Peyer's patch (tissue), 4 donors: Measurements from ENCODE around the gene SAFB.

Experiments
- POLR2A ChIP-seq, 2 donors: fragments of 450-650 bp; IDR thresholded peaks; one replicate each; pipeline ENCODE4 v1.5.1; 2017; ENCODE audit warnings: antibody characterized with exemption in 2 of 2, mild to moderate bottlenecking in 2 of 2, moderate library complexity in 2 of 2
- TF ChIP-seq, protein P1 (sequence below), 6 experiments: fragments of 450-650 bp in 4 of 6; fragments of 200-600 bp in 2 of 6; sonication (generic) in 1 of 6; IDR thresholded peaks; one replicate each; pipeline ENCODE4 v1.5.1; 2017 to 2019; ENCODE audit warnings: antibody characterized with exemption in 6 of 6, mild to moderate bottlenecking in 3 of 6, moderate library complexity in 1 of 6

DNA sequence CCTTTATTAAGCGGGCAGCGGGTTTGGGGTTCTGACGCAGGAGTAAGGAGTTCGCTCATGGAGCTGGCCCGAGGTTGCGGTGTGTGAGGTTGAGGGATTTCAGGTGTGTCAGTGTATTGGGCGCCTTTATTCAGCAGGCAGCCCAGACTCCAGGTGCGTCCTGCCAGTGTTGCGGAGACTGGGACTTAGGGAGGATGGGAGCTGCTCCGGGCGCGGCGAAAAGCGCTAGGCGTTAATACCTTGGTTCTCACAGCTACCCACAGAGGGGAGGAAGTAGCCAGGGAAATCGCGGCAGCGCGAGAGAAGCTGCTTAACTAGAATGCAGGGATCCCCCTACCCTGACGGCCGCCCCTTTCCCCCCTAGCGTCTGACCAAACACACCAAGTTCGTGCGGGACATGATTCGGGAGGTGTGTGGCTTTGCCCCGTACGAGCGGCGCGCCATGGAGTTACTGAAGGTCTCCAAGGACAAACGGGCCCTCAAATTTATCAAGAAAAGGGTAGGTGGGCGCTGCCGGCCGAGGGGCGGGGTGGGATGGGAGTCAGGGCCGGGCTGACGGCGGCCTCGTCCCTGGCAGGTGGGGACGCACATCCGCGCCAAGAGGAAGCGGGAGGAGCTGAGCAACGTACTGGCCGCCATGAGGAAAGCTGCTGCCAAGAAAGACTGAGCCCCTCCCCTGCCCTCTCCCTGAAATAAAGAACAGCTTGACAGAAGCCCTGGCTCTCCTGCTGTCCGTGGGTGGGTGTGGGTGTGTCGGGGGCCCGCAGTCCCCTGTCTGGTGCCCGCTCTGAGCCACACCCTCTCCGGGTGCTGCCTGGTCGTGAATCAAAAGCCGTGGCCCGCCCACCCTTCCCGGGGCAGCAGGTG, 68.3 kb downstream of the SAFB start:
- peak in 1 of 2 donors; percentile 11 for TF ChIP-seq POLR2A (IDR thresholded peaks at IDR 0.05)
- TF ChIP-seq, protein P1, sequence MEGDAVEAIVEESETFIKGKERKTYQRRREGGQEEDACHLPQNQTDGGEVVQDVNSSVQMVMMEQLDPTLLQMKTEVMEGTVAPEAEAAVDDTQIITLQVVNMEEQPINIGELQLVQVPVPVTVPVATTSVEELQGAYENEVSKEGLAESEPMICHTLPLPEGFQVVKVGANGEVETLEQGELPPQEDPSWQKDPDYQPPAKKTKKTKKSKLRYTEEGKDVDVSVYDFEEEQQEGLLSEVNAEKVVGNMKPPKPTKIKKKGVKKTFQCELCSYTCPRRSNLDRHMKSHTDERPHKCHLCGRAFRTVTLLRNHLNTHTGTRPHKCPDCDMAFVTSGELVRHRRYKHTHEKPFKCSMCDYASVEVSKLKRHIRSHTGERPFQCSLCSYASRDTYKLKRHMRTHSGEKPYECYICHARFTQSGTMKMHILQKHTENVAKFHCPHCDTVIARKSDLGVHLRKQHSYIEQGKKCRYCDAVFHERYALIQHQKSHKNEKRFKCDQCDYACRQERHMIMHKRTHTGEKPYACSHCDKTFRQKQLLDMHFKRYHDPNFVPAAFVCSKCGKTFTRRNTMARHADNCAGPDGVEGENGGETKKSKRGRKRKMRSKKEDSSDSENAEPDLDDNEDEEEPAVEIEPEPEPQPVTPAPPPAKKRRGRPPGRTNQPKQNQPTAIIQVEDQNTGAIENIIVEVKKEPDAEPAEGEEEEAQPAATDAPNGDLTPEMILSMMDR (IDR thresholded peaks at IDR 0.05), result no peak
